GM20431 (cell line): ENCODE data around the gene SYT5.
"Not testable (repeated sequence)": the region's sequence is repeated elsewhere in the genome, so short reads cannot be mapped to it uniquely, and the experiment has no call there.

Experiments used
- in situ Hi-C: fragments of 300-500 bp; cut with MseI, MboI; formaldehyde crosslinking; loops from one replicate; pipeline ENCODE4 v1.15.0; 2020; ENCODE audit warnings: low sequenced_read_pairs; ENCODE audit not compliant: unreplicated experiment

The SYT5 gene

GRCh38 chr19:55172741-55173140 is 7.3 kb downstream of the SYT5 start:
- in situ Hi-C loops = no loop called here

- in situ Hi-C loops = not testable (repeated sequence)
Measured at GRCh38 chr19:55172318-55172717, 7.8 kb downstream of the SYT5 start.

GRCh38 chr19:55171440-55171839 is 8.6 kb downstream of the SYT5 start:
- in situ Hi-C loops = no loop called here

GRCh38 chr19:55169136-55169535 is 11.0 kb downstream of the SYT5 start:
- in situ Hi-C loops = no loop called here

GRCh38 chr19:55166530-55167268 is 13.4 kb downstream of the SYT5 start, which contains the start of gene DNAAF3:
Gene DNAAF3 (minus strand): TSS chr19:55166613. CDS start chr19:55166413, 200 bp downstream.
- in situ Hi-C loops = no loop called here

GRCh38 chr19:55165952-55166529 is 14.0 kb downstream of the SYT5 start:
- in situ Hi-C loops = no loop called here

- in situ Hi-C loops = no loop called here
Measured at GRCh38 chr19:55161571-55162322, 18.3 kb downstream of the SYT5 start.

GRCh38 chr19:55160986-55161365 is 19.1 kb downstream of the SYT5 start:
- in situ Hi-C loops = no loop called here

- in situ Hi-C loops = no loop called here
Measured at GRCh38 chr19:55160128-55160985, 19.7 kb downstream of the SYT5 start.

- in situ Hi-C loops = no loop called here
Measured at GRCh38 chr19:55158848-55159749, 21.0 kb downstream of the SYT5 start.

GRCh38 chr19:55158423-55158822 is 21.7 kb downstream of the SYT5 start:
- in situ Hi-C loops = no loop called here

- in situ Hi-C loops = no loop called here
Measured at GRCh38 chr19:55157064-55157908, 22.8 kb downstream of the SYT5 start, which contains the start of gene TNNI3. Gene TNNI3 (minus strand): TSS chr19:55157732. CDS start chr19:55157589, 143 bp downstream.

- in situ Hi-C loops = no loop called here
Measured at GRCh38 chr19:55156202-55157063, 23.7 kb downstream of the SYT5 start.

GRCh38 chr19:55155784-55156183 is 24.3 kb downstream of the SYT5 start:
- in situ Hi-C loops = not testable (repeated sequence)

GRCh38 chr19:55153652-55154264 is 26.3 kb downstream of the SYT5 start:
- in situ Hi-C loops = no loop called here

GRCh38 chr19:55152017-55152416 is 28.1 kb downstream of the SYT5 start:
- in situ Hi-C loops = no loop called here
